Transverse colon (tissue), 4 donors: ENCODE results near the gene REC8. TPM values are rescaled to one million over a fixed set of nuclear protein-coding genes. Genes with fewer than 3 reads are reported as not detected.

Experiments
- DNase-seq: peaks from one replicate; pipeline ENCODE4 v3.0.0-alpha.2; 2019
- H3K27ac ChIP-seq, 4 donors: fragments of 200-600 bp; sonication (generic); 2 replicates each; pipeline ENCODE4 v1.5.1; 2016 to 2018; ENCODE audit warnings: inconsistent platforms in 4 of 4
- H3K27me3 ChIP-seq: fragments of 200-600 bp; sonication (generic); 2 replicates; pipeline ENCODE4 v1.5.1; 2017; ENCODE audit warnings: inconsistent platforms
- H3K36me3 ChIP-seq, 4 donors: fragments of 200-600 bp; sonication (generic); 2 replicates each; pipeline ENCODE4 v1.5.1; 2017 to 2019; ENCODE audit warnings: inconsistent platforms in 4 of 4
- H3K4me1 ChIP-seq, 4 donors: fragments of 200-600 bp; sonication (generic); 2 replicates each; pipeline ENCODE4 v1.5.1; 2017 to 2020; ENCODE audit warnings: inconsistent platforms in 4 of 4
- H3K4me3 ChIP-seq, 4 donors: fragments of 200-600 bp; sonication (generic); 1 replicate in 1 of 4; 2 replicates in 3 of 4; pipeline versions ENCODE4 v1.5.1 to v1.6.1; 2017 to 2019; ENCODE audit warnings: inconsistent platforms in 4 of 4
- H3K9me3 ChIP-seq, 2 donors: fragments of 200-600 bp; sonication (generic); 2 replicates each; pipeline ENCODE4 v1.5.1; 2017 to 2019; ENCODE audit warnings: inconsistent platforms in 2 of 2
- CTCF ChIP-seq, 5 experiments: fragments of 200-600 bp in 3 of 5; fragments of 450-650 bp in 2 of 5; sonication (generic) in 3 of 5; IDR thresholded peaks; 1 replicate in 2 of 5; 2 replicates in 3 of 5; pipeline ENCODE4 v1.5.1; 2016 to 2017; ENCODE audit warnings: antibody characterized with exemption in 5 of 5, inconsistent platforms in 3 of 5, mild to moderate bottlenecking in 2 of 5, moderate library complexity in 1 of 5
- EP300 ChIP-seq: sonication (generic); formaldehyde crosslinking; IDR thresholded peaks from one replicate; pipeline ENCODE4 v1.6.1; 2017; ENCODE audit warnings: antibody characterized with exemption, low read depth
- POLR2A ChIP-seq: fragments of 450-650 bp; IDR thresholded peaks from one replicate; pipeline ENCODE4 v1.6.1; 2016; ENCODE audit warnings: antibody characterized with exemption, mild to moderate bottlenecking, moderate library complexity
- POLR2AphosphoS5 ChIP-seq, 3 donors: sonication (generic); formaldehyde crosslinking; IDR thresholded peaks; one replicate each; pipeline ENCODE4 v1.6.1; 2016; ENCODE audit warnings: antibody characterized with exemption in 3 of 3
- WGBS, 2 donors: methylation state at CpG; one replicate each; pipeline ENCODE4 v1.1.5; 2018; ENCODE audit warnings: low coverage in 1 of 2; 5-methylcytosine and 5-hydroxymethylcytosine counted together
- in situ Hi-C, 4 donors: fragments of 200-750 bp; cut with MboI; loops; one replicate each; pipeline versions ENCODE4 v1.15.0 to v1.15.1; 2017; ENCODE audit warnings: low sequenced_read_pairs in 3 of 4, low pct_ligation_motif_present in 1 of 4, low pct_unique_long_range_greater_than_20kb in 1 of 4
- intact Hi-C: fragments of 100-400 bp; cut with DNase I; formaldehyde crosslinking; loops from one replicate; pipeline ENCODE4 v1.15.1; 2023; ENCODE audit warnings: low total_unique reads
- total RNA-seq, 4 donors: library from RNA; depleted of rRNA; stranded (reverse); fragments of >200 nt; gene quantifications; one replicate each; pipeline ENCODE4 v1.1.0, GENCODE V29; 2016

The REC8 gene
- total RNA-seq, 4 donors from 2014 or later = 11.3 to 112 (median 31.2) TPM

GRCh38 chr14:24139272-24139934 is 32.5 kb upstream of the REC8 start:
- WGBS, 2 donors = 33 to 71% methylated on average over 1 to 9 of the region's 9 CpGs
- peaks cover 24 to 69% (median 42%) of the 10 kb centered on the region in 4 donors for H3K4me1 ChIP-seq
- H3K27me3 ChIP-seq = no peaks in the 10 kb centered on the region
- in situ Hi-C loops (no loop called here), intact Hi-C loops (loop anchor here (5.0 kb wide), 1 partner anchor 158 kb away; the partner anchor contains the start of genes DHRS1 and NOP9)
- H3K4me3 ChIP-seq = no peak overlapping the region
- no peak for DNase-seq
- H3K36me3 ChIP-seq = peaks cover 0 to 19% (median 2%) of the 10 kb centered on the region in 4 donors
- H3K9me3 ChIP-seq = no peaks in the 10 kb centered on the region
- H3K27ac ChIP-seq = peak overlapping the region; percentile 91 to 99 (median 95)
- TF ChIP-seq POLR2AphosphoS5 (IDR thresholded peaks at IDR 0.05) (no peak), EP300 (no peak), CTCF (IDR thresholded peaks at IDR 0.05) (no peak), POLR2A (no peak)

- in situ Hi-C loops = no loop called here
- TF ChIP-seq POLR2AphosphoS5 (IDR thresholded peaks at IDR 0.05) (peak; percentile 88 to 92 (median 91)), POLR2A (peak; percentile 89), EP300 (no peak), CTCF (IDR thresholded peaks at IDR 0.05) (peak; percentile 49 to 92 (median 69))
- intact Hi-C loops = no loop called here
- no peaks in the 10 kb centered on the region for H3K27me3 ChIP-seq
- H3K4me1 ChIP-seq = peaks cover 29 to 81% (median 47%) of the 10 kb centered on the region in 4 donors
- peak within 1 kb of the TSS; percentile 91 to 99 (median 95) for H3K27ac ChIP-seq
- H3K36me3 ChIP-seq = peaks cover 0 to 19% (median 2%) of the 10 kb centered on the region in 4 donors
- H3K4me3 ChIP-seq = peak within 1 kb of the TSS; percentile 49 to 98 (median 73)
- H3K9me3 ChIP-seq = no peaks in the 10 kb centered on the region
- WGBS, 2 donors = 1% methylated on average over 58 of the region's 65 CpGs; no CpG with 5 or more reads in 1 of the 2 donors
- DNase-seq = peak; percentile 100
These were observed 30.6 kb upstream of the REC8 start, which contains the start of gene EMC9 for GRCh38 chr14:24141097-24141880. EMC9 (minus strand) TSS chr14:24141591; CDS start chr14:24141304, 287 bp downstream.

DNA sequence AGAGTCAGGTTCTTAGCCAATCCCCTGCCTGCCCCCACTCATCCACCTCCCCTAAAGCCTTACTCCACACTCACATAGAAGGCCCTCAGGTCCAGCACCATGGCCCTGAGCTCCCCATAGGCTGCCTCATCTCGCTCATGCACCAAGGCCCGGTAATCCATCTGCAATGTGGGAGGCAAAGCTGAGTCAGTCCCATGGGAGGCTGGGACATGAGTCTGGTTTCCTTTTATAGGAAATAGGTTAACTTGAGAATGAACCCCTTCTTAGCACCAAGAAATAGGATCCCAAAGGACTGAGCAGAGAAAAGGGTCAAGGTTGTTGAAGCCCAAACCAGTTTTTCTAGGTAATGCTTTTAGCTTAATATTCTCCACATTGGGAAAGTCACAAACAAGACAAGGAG is 28.4 kb upstream of the REC8 start:
- TF ChIP-seq EP300 = no peak
- no peak for TF ChIP-seq POLR2AphosphoS5 (IDR thresholded peaks at IDR 0.05)
- TF ChIP-seq POLR2A = no peak
- TF ChIP-seq CTCF (IDR thresholded peaks at IDR 0.05) = no peak
- Histone ChIP-seq H3K27me3 (no peaks in the 10 kb centered on the region), H3K4me1 (peaks cover 24 to 68% (median 45%) of the 10 kb centered on the region in 4 donors), H3K4me3 (no peak overlapping the region), H3K9me3 (no peaks in the 10 kb centered on the region), H3K36me3 (peaks cover 0 to 10% (median under 1%) of the 10 kb centered on the region in 4 donors), H3K27ac (no peak overlapping the region)
- intact Hi-C loops (no loop called here), in situ Hi-C loops (no loop called here)
- 78% methylated on average over 2 of the region's 2 CpGs; no CpG with 5 or more reads in 1 of the 2 donors for WGBS, 2 donors
- DNase-seq = no peak

GRCh38 chr14:24144451-24144850 is 27.4 kb upstream of the REC8 start:
- no peak overlapping the region for H3K4me3 ChIP-seq
- 83 to 97% methylated on average over 1 of the region's 1 CpG for WGBS, 2 donors
- in situ Hi-C loops (no loop called here), intact Hi-C loops (no loop called here)
- H3K36me3 ChIP-seq = peaks cover 0 to 4% (median 1%) of the 10 kb centered on the region in 4 donors
- no peak for DNase-seq
- TF ChIP-seq POLR2A (no peak), CTCF (IDR thresholded peaks at IDR 0.05) (no peak), POLR2AphosphoS5 (IDR thresholded peaks at IDR 0.05) (no peak), EP300 (no peak)
- H3K27me3 ChIP-seq = no peaks in the 10 kb centered on the region
- no peaks in the 10 kb centered on the region for H3K9me3 ChIP-seq
- peak overlapping the region in 1 of 4 donors; percentile 99 for H3K27ac ChIP-seq
- peaks cover 23 to 67% (median 46%) of the 10 kb centered on the region in 4 donors for H3K4me1 ChIP-seq
